Muscle layer of colon (tissue), 2 donors: ENCODE data around the gene LDLRAD4.

Experiments used
- H3K27ac ChIP-seq: one replicate; pipeline ENCODE4 v1.7.0; 2013; ENCODE audit warnings: low read depth, mild to moderate bottlenecking, low read length, moderate library complexity
- H3K27me3 ChIP-seq, 2 donors: one replicate each; pipeline ENCODE4 v1.7.0; 2013; ENCODE audit warnings: low read length in 2 of 2, mild to moderate bottlenecking in 2 of 2; ENCODE audit not compliant: insufficient read depth in 2 of 2, control insufficient read depth in 1 of 2
- H3K36me3 ChIP-seq: one replicate; pipeline ENCODE4 v1.7.0; 2013; ENCODE audit warnings: mild to moderate bottlenecking, low read length; ENCODE audit not compliant: insufficient read depth
- H3K4me1 ChIP-seq: one replicate; pipeline ENCODE4 v1.7.0; 2013; ENCODE audit warnings: mild to moderate bottlenecking, low read length; ENCODE audit not compliant: insufficient read depth
- H3K4me3 ChIP-seq, 2 donors: one replicate each; pipeline ENCODE4 v1.7.0; 2013; ENCODE audit warnings: low read length in 2 of 2, low read depth in 1 of 2, mild to moderate bottlenecking in 1 of 2, moderate library complexity in 1 of 2
- H3K9ac ChIP-seq: one replicate; pipeline ENCODE4 v1.7.0; 2013; ENCODE audit warnings: low read length
- H3K9me3 ChIP-seq: one replicate; pipeline ENCODE4 v1.7.0; 2013; ENCODE audit warnings: mild to moderate bottlenecking, low read length
- donor health status: abdominal sarcoma.
- donor health status: Adenocarcinoma of cecum.

LDLRAD4 gene

GRCh38 chr18:13454363-13455150 lies 236.0 kb downstream of the LDLRAD4 start:
- Histone ChIP-seq H3K36me3 (no peaks in the 10 kb centered on the region), H3K27ac (no peak overlapping the region), H3K9ac (no peak overlapping the region), H3K27me3 (no peaks in the 10 kb centered on the region), H3K4me3 (no peak overlapping the region), H3K4me1 (no peaks in the 10 kb centered on the region), H3K9me3 (no peaks in the 10 kb centered on the region)

DNA sequence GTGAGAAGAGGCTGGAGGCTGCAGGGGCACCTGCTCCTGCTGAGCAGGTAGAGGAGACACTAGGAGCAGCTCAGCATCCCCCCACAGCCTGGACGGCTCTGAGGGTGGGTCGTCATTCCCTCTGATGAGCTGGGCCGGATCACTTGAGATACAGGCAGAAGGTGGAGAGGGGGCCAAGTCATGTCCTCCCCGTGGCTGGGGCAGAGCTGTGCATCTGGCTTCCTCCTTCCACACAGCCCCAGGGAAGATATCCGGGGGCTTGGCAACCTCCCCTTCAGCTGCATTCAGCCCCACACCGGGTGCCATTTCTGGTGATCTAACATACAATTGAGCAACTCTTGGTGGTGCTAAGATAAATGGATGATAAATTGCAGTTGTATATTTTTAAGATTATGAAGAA lies 236.9 kb downstream of the LDLRAD4 start:
- no peaks in the 10 kb centered on the region for H3K27me3 ChIP-seq
- no peak overlapping the region for H3K4me3 ChIP-seq
- no peak overlapping the region for H3K27ac ChIP-seq
- H3K9me3 ChIP-seq = no peaks in the 10 kb centered on the region
- H3K4me1 ChIP-seq = no peaks in the 10 kb centered on the region
- H3K9ac ChIP-seq = no peak overlapping the region
- H3K36me3 ChIP-seq = no peaks in the 10 kb centered on the region

GRCh38 chr18:13455960-13456481 lies 237.5 kb downstream of the LDLRAD4 start:
- Histone ChIP-seq H3K4me3 (no peak overlapping the region), H3K4me1 (no peaks in the 10 kb centered on the region), H3K9me3 (no peaks in the 10 kb centered on the region), H3K9ac (no peak overlapping the region), H3K36me3 (no peaks in the 10 kb centered on the region), H3K27me3 (no peaks in the 10 kb centered on the region), H3K27ac (no peak overlapping the region)

DNA sequence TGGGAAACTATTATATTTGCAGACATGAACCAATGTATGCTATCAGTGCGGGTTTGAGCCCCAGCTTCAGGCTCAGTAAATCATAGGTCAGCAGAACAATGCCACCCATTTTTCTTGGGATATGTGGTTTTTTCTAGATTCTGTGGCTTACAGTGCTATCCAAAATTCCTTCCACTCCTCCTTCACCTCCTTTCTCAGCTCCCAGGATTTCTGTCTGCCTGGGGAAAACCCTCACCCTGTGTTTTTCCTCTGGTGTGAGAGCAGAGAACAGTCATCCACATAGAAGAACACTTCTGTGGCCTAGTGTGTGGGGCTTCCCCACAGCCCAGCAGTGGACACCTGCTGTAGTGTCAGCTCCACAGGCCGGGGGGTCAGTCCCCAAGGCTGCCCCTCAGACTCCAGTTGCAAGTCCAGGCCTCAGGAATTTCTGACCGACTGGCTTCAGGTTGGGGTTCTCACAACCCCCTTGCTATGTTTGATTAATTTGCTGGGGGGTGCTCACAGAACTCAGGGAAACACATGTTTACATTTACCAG lies 238.2 kb downstream of the LDLRAD4 start:
- H3K4me1 ChIP-seq = no peaks in the 10 kb centered on the region
- no peak overlapping the region for H3K4me3 ChIP-seq
- no peaks in the 10 kb centered on the region for H3K9me3 ChIP-seq
- H3K27me3 ChIP-seq = no peaks in the 10 kb centered on the region
- H3K9ac ChIP-seq = no peak overlapping the region
- H3K27ac ChIP-seq = no peak overlapping the region
- no peaks in the 10 kb centered on the region for H3K36me3 ChIP-seq

DNA sequence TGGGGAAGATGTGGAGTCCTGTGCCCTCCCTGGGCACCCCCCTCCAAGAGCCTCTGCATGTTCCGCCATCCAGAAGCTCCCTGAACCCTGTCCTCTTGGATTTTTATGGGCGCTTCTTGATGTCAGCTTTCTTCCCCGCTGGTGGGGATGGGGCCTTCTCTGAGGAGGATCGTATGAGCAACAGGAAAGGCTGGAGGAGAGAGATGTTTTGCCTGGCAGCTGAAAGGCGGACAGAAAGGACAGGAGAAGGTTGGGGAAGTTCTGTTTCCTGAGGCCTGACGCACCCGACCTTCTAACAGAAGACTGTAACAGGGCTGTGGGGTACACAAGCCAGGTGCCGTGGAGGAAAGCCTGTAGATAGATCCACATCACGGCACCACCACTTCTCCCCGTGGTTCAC lies 238.8 kb downstream of the LDLRAD4 start:
- Histone ChIP-seq H3K9me3 (no peaks in the 10 kb centered on the region), H3K4me1 (no peaks in the 10 kb centered on the region), H3K36me3 (no peaks in the 10 kb centered on the region), H3K27ac (no peak overlapping the region), H3K4me3 (no peak overlapping the region), H3K9ac (no peak overlapping the region), H3K27me3 (no peaks in the 10 kb centered on the region)

DNA sequence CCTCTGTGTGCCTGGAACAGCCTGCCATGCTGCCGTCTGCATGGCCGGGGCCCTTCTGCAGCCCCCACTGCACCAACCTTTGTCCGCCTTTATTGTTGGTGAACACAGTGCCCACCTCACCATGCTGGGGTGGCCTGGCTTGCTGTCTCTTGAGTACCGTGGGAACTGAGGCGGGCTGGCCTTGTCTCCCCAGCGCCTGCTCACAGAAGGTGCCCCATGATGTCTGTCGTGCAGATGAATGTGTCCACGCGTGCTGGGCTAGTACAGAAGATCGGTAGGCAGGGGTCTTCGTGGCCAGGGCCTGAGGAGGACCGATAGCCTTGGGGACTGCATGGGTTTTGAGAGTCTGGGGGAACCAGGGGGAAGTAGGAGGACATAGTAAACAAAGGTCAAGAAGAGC lies 242.4 kb downstream of the LDLRAD4 start:
- Histone ChIP-seq H3K9ac (no peak overlapping the region), H3K9me3 (no peaks in the 10 kb centered on the region), H3K4me1 (peaks cover 4% of the 10 kb centered on the region), H3K27me3 (no peaks in the 10 kb centered on the region), H3K36me3 (no peaks in the 10 kb centered on the region), H3K27ac (no peak overlapping the region), H3K4me3 (no peak overlapping the region)

DNA sequence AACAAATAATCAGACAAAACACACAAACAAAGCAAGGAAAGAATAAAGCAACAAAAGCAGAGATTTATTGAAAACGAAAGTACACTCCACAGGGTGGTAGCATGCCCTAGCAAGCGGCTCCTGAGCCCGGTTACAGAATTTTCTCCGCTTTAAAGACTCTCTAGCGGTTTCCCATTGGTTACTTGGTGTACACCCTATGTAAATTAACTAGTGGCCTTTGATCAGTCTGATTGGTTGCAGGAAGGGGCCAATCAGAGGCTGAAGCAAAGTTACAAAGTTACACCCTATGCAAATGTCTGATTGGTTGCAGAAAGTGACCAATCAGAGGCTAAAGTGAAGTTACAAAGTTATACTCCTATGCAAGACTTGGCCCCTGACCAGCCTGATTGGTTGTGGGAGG lies 242.9 kb downstream of the LDLRAD4 start:
- Histone ChIP-seq H3K4me1 (peaks cover 4% of the 10 kb centered on the region), H3K36me3 (no peaks in the 10 kb centered on the region), H3K27me3 (no peaks in the 10 kb centered on the region), H3K4me3 (no peak overlapping the region), H3K9ac (no peak overlapping the region), H3K27ac (no peak overlapping the region), H3K9me3 (no peaks in the 10 kb centered on the region)

GRCh38 chr18:13461936-13462335 lies 243.4 kb downstream of the LDLRAD4 start:
- Histone ChIP-seq H3K4me1 (peaks cover 4% of the 10 kb centered on the region), H3K9ac (no peak overlapping the region), H3K27ac (no peak overlapping the region), H3K4me3 (no peak overlapping the region), H3K9me3 (no peaks in the 10 kb centered on the region), H3K27me3 (no peaks in the 10 kb centered on the region), H3K36me3 (no peaks in the 10 kb centered on the region)

GRCh38 chr18:13462686-13463085 lies 244.1 kb downstream of the LDLRAD4 start:
- H3K4me3 ChIP-seq = no peak overlapping the region
- H3K36me3 ChIP-seq = no peaks in the 10 kb centered on the region
- H3K27ac ChIP-seq = no peak overlapping the region
- H3K4me1 ChIP-seq = peaks cover 4% of the 10 kb centered on the region
- H3K27me3 ChIP-seq = no peaks in the 10 kb centered on the region
- H3K9ac ChIP-seq = no peak overlapping the region
- H3K9me3 ChIP-seq = no peaks in the 10 kb centered on the region

GRCh38 chr18:13463526-13464210 lies 245.1 kb downstream of the LDLRAD4 start:
- Histone ChIP-seq H3K9ac (no peak overlapping the region), H3K9me3 (no peaks in the 10 kb centered on the region), H3K4me3 (no peak overlapping the region), H3K4me1 (peaks cover 4% of the 10 kb centered on the region), H3K36me3 (no peaks in the 10 kb centered on the region), H3K27ac (no peak overlapping the region), H3K27me3 (no peaks in the 10 kb centered on the region)

DNA sequence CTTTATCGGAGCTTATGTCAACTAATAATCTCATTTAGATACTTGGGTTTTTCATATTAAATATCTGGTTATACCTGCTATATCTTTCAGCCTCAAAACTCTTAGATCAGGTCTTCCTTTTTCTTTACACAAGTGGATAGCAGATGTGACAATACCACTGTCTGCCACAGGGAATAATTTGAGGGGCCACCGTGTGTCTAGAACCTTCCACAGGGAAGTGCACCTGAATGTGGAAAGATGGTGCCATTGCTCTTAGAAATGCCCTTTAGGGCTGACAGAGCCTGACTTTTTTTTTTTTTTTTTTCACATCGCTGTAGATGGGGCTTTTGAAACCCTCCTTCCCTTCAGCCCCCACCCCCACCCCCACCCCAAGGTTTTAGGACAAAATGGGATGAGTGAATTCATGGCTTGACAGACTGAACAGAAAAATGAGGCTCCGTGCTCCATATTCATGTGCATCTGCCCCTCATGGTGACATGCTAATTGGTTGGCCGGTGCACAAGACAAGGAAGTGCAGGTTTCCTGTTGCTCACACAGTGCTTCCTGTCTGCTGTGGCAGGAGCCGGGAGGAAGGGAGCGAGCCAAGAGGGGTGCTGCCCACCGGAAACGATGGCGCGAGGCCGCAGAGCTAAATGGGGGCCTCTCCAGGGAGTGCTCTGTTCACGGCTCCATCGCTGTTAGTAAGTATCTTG lies 246.0 kb downstream of the LDLRAD4 start:
- H3K9ac ChIP-seq = no peak overlapping the region
- H3K27ac ChIP-seq = no peak overlapping the region
- no peaks in the 10 kb centered on the region for H3K9me3 ChIP-seq
- no peaks in the 10 kb centered on the region for H3K27me3 ChIP-seq
- no peak overlapping the region for H3K4me3 ChIP-seq
- peaks cover 4% of the 10 kb centered on the region for H3K4me1 ChIP-seq
- H3K36me3 ChIP-seq = no peaks in the 10 kb centered on the region
